ENCODE measurements around the gene C1QTNF4. TPM values are rescaled to one million over a fixed set of nuclear protein-coding genes. Genes with fewer than 3 reads are reported as not detected.

Gene C1QTNF4
- total and polyA plus RNA-seq, 2 of the 4 experiments (the other 2 are of a cell fraction), result 0.12 TPM; not detected in 1

GRCh38 chr11:47551086-47551485 lies 43.1 kb downstream of the C1QTNF4 start:
- Histone ChIP-seq H2BK15ac (ENCODE audit: low read depth, low read length) (no peak overlapping the region), H3K9me1 (ENCODE audit: insufficient read depth, low read length) (peaks cover 6% of the 10 kb centered on the region), H4K91ac (ENCODE audit: insufficient read depth, low read depth, low read length) (no peak overlapping the region), H3K9me3 (ENCODE audit: control insufficient read depth, insufficient read depth, low read length) (no peaks in the 10 kb centered on the region), H3K56ac (ENCODE audit: extremely low read depth, insufficient read depth, low read length) (no peak overlapping the region), H4K8ac (ENCODE audit: low read depth in 2 of 2, low read length in 2 of 2) (no peak overlapping the region), H2BK120ac (ENCODE audit: low read depth, low read length) (no peak overlapping the region), H3K4ac (ENCODE audit: low read depth, low read length) (no peak overlapping the region), H3K36me3 (ENCODE audit: control insufficient read depth, insufficient read depth, low read length) (no peaks in the 10 kb centered on the region), H3K18ac (ENCODE audit: low read depth, low read length) (no peak overlapping the region), H2AFZ (replicated peaks; ENCODE audit: low read length, poor library complexity) (no peak overlapping the region), H3K4me1 (ENCODE audit: control insufficient read depth, insufficient read depth, low read length) (peaks cover 3% of the 10 kb centered on the region), H2AK5ac (ENCODE audit: low read depth, low read length) (no peak overlapping the region), H2BK5ac (ENCODE audit: low read depth, low read length, poor library complexity, severe bottlenecking) (no peak overlapping the region), H2BK20ac (ENCODE audit: low read depth, low read length) (no peak overlapping the region), H3K27me3 (ENCODE audit: control insufficient read depth, insufficient read depth, low read length) (no peaks in the 10 kb centered on the region), H3K9ac (ENCODE audit: low read depth, low read length) (no peak overlapping the region), H3K23ac (ENCODE audit: low read depth, low read length) (no peak overlapping the region), H4K5ac (ENCODE audit: low read depth, low read length) (no peak overlapping the region), H2AK9ac (replicated peaks; ENCODE audit: low read depth, low read length, poor library complexity) (no peak overlapping the region), H3K4me3 (ENCODE audit: insufficient read depth, low read depth, low read length) (no peak overlapping the region), H3K4me2 (ENCODE audit: low read depth, low read length) (peak overlapping the region; percentile 100), H3K14ac (replicated peaks; ENCODE audit: low read depth, low read length) (no peak overlapping the region), H3K27ac (ENCODE audit: insufficient read depth, low read length) (no peak overlapping the region), H4K20me1 (ENCODE audit: insufficient read depth, low read length) (peaks cover 63% of the 10 kb centered on the region), H3K79me1 (ENCODE audit: low read depth in 1 of 2, low read length in 2 of 2) (peaks cover 0 to 48% of the 10 kb centered on the region in 2 experiments; a peak in 2 of 4 replicates)
- TSS peak; percentile 25 for BruUV-seq (replicated peaks)
- TF ChIP-seq CEBPB (IDR thresholded peaks at IDR 0.05; ENCODE audit: low read depth, low read length) (no peak), RAD21 (IDR thresholded peaks at IDR 0.05; ENCODE audit: low read length) (peak; percentile 43), CTCF (conservative IDR thresholded peaks at IDR 0.05; ENCODE audit: low read depth, low read length) (peak; percentile 32; the same call in 1 of the 2 replicates), ELK1 (IDR thresholded peaks at IDR 0.05; ENCODE audit: borderline replicate concordance, low read depth, low read length) (no peak), BHLHE40 (IDR thresholded peaks at IDR 0.05; ENCODE audit: low read depth, low read length) (no peak), SMC3 (IDR thresholded peaks at IDR 0.05; ENCODE audit: low read depth, low read length) (peak; percentile 17; the same call in 1 of the 2 replicates)
- ChIA-PET CTCF (interaction anchor here (0.6 to 1.9 kb wide), 3 partner anchors 21 to 68 kb away, joined by 3 to 7 read pairs (median 4); no protein-coding TSS in a partner anchor), POLR2A (ENCODE audit: unreplicated experiment) (no interaction called here)
- no peak for ATAC-seq (ENCODE audit: low read depth)
- in situ Hi-C loops (cut with MboI; ENCODE audit: low sequenced_read_pairs) (no loop called here), dilution Hi-C loops (cut with HindIII; ENCODE audit: low sequenced_read_pairs, unreplicated experiment) (no loop called here), intact Hi-C loops (cut with micrococcal nuclease) (no loop called here)
- peak; percentile 48 for DNase-seq
